ENCODE results near the gene RAD23A.

Gene RAD23A

GRCh38 chr19:12984683-12985048 is 39.0 kb downstream of the RAD23A start:
- no peak for DNase-seq (ENCODE audit: low read depth)

DNA sequence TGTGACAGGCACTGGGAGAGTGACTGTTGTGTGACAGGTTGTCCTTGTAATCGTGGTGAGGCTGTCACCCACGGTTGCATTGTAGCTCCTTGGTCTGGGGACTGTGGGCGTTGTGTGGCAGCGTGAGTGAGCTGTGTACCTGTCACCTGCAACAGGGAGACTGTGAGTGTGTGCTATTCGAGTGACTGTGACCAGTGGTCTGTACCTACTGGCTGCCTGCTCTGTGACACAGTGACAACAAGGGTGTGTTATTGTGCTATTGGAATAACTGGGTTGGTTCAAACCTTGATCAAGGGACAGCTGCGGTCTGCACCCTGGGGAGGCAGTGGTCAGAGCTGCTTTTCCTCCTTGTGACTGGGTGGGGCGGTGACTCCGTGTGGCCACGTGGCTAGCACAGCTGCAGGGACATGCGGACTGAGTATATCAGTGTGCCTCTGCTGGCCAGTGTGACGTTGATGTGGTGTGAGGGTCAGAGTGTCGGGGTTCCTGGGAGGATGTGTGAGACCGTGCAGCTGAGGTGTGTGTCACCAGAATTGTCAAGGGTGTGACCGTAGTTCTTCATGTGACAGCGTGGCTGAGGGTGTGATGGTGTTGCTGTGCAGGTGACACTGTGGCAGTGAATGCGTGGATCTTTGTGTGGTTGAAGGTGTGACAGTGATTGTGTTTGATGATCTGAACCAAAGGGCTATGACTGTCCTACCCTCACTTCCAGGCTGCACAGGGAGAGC is 39.6 kb downstream of the RAD23A start:
- DNase-seq (ENCODE audit: low read depth), result no peak

- DNase-seq (ENCODE audit: low read depth), result no peak
Measured at GRCh38 chr19:12986726-12987125, 41.1 kb downstream of the RAD23A start.

GRCh38 chr19:12987190-12987589 is 41.5 kb downstream of the RAD23A start:
- no peak for DNase-seq (ENCODE audit: low read depth)

DNA sequence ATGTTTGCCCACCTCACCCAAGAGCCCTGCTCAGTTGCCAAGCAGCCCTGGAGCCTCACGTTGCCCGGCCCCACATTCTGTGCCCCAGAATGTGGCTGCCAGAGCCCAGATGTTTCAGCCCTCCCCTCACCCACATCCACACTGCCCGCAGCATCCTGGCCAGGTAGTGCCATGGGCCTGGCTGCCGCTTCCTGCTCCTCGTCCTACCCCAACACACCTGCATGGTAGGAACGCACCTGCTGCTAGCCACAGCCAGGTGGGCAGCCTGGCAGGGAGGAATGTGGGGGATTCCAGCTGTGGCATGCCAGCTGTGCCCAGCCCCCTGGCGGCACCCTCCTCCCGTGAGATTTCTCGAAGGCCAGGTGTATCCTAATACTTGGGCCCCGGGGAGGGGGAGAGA is 42.1 kb downstream of the RAD23A start:
- no peak for DNase-seq (ENCODE audit: low read depth)

- DNase-seq (ENCODE audit: low read depth), result no peak
Measured at GRCh38 chr19:12990431-12990830, 44.8 kb downstream of the RAD23A start.

DNA sequence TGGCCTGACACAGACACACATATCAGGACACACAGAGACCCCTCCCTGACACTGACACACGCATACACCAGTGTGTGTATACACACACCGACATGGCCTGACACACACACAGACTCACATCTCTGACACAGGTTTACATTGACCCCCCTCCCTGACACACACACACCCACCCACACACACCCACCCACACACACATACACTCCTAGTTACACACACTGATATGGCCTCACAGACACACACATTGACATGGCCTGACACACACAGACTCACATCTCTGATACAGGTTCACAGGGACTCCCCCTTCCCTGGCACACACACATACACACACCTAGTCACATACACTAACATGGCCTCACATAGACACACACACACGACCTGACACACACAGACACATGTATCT is 45.2 kb downstream of the RAD23A start:
- DNase-seq (ENCODE audit: low read depth), result no peak

DNA sequence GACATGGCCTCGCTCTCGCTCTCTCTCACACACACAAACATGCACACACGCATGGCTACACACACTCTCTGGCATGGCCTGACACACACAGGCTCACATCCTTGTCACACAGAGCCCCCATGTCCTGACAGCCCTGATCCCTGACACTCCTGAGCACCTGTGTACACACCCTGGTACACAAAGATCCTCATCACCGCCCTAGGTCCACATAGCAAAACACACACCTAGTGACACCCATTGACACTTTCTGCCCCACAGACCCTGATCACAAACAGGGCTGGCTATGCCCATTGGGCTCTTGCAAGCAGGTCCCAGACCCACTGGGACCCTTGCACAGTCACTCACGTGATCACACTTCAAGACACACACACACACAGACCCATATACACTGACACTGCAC is 45.6 kb downstream of the RAD23A start:
- no peak for DNase-seq (ENCODE audit: low read depth)

- DNase-seq (ENCODE audit: low read depth), result no peak
Measured at GRCh38 chr19:12992729-12993128, 47.1 kb downstream of the RAD23A start.

GRCh38 chr19:12993562-12993961 is 47.9 kb downstream of the RAD23A start:
- no peak for DNase-seq (ENCODE audit: low read depth)

DNA sequence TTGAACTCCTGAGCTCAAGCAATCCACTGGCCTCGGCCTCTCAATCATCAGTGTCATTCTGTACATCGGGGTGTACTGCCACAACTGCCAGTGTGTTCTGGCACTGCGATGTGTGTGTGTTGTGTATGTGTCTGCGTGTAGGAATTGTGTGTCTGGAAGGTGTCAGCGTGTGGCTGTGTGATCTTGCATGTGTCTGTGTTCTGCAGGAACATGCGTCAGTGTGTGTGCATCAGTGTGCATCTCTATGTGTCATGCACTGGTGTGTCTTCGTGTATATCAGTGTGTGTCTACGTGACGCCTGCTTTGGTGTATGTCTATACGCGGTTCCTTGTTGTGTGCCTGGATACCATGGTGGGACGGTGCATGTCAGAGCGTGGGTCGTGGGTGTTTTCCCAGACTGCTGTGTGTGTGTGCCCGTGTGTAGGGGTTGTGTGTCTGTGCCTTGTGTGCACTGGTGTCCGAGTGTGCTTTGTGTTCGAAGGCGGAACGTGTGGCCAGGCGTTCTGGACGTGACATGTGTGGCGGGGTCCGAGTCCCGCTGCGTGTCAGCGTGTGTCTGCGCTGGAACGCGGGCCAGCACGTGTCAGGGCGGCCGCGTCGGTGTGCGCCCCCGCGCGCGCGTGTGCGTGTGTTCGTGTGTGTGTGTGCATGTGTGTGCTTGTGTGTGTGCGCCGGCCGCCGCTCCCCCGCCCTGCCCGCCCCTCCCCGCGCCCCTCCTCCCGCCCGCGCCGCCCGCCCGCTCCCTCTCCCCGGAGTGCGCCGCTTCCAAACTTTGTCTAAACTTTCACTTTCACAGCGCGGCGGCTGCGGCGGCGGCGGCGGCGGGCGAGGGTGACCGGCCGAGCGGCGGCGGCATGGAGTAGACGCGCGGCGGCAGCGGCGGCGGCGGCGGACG is 49.3 kb downstream of the RAD23A start, which contains the start of gene NFIX:
NFIX (plus strand) TSS at position 775 of the 895 bp plus-strand sequence. CDS start 363 bp downstream, outside the sequence.
- DNase-seq (ENCODE audit: low read depth), result no peak

GRCh38 chr19:12995596-12996405 is 50.1 kb downstream of the RAD23A start:
- no peak for DNase-seq (ENCODE audit: low read depth)

DNA sequence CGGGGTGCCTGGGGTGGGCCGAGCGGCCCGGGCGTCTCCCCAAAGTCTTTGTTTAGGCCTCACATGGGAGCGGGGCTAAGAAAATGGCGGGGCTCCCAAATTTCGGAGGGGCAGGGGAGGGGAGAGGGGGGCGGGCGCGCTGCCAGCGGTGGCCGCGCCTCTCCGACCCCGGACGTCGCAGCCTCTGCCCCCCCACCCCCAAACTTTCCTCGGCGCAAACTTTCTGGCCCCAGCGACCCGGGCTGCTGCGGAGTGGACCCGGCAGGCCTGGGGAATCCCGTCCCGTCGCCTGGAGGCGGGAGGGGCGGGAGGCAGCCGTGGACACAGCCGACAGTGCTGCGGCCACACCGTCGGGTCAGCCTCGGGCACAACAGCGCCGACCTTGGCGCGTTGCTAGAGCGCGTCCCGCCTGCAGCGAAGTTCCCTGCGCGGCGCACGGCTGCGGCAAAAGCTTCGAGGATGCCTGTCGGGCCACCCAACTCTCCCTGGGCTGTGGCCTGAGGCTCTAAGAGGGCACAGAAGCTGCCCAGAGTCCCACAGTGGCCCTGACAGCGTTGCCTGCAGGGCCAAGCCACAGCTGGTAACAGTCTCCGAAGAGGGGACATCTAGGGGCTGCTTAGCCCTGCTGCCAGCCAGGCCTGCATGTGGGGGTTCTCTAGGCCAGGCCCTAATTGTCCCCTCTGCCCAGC is 50.9 kb downstream of the RAD23A start:
- DNase-seq (ENCODE audit: low read depth), result no peak

DNA sequence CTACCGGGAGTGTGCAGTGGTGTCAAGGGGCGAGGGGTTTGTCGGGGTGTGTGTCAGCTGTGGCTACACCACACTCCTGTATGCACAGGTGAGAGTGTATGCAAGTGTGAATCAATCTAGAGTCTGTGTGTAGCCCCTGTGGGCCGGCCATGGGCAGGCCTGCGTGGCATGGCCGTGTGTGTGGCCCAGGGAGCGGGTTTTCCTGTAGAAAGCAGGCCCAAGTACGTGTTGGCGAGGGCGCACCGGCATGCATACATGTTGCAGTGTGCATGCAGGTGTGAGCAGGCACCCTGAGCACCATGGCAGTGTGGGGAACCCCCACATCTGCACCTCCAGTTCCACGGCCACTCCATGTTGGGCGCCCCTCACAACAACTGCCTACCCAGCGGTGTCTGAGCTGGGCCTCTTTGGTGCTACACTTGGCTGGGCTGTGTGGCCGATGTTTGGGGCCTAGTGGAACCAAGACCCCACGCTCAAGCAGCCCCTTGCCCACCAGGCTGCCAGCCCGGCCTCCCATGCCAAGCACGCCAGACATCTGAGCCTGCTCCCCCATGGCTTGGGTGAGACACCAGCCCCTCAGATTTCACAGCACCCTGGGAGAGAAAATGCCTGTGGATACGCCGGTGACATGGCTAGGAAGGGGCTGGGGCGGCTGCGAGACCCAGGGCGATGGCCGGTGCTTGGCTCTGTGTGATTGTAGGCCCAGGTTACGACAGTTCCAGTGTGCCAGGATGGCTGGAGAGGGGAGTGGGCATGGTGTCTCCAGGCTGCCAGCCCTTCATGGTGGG is 51.7 kb downstream of the RAD23A start:
- no peak for DNase-seq (ENCODE audit: low read depth)

DNA sequence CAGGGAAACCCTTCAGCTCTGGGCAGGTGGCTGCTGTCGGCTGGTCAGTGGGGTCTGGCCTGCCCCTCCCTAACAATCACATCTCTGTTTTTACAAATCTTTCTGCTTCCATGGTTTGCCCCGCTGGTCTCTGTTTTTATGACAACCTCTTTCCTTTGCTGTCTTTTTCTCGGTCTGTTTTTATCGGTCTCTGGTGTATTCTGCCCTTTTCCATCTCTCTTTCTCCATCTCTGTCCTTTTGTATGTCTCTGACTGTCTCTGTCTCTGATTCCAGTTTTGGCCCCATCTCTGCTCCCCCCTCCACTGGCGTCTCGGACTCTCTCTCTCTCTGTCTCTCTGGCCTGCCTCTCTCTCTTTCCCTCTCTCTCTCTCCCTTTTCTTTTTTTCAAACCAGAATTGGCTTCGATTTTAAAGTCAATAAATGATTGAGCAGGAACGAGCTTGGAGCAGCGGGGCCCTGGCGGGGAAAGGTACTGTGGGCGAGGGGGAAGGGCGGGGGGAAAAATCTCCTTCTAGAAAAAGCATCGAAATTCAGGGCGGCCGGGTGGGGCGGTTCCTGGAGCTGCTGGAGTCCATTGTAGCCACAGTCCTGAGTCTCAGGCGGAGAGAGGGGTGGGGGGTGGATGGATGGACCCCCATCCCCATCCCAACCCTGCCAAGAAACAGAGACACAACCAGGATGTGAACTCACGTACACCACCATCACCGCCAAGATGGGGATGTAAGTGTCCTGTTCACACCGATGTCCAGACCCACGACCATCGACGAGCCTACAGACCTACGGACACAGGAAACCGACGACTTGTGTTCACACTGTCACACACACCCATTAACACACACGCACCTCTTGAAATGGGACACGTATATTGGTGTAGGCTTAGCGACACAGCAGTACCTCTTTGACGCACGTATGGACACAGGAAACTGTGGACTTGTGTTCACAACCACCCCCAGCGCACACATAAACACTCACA is 52.6 kb downstream of the RAD23A start:
- no peak for DNase-seq (ENCODE audit: low read depth)

GRCh38 chr19:13001166-13001501 is 55.5 kb downstream of the RAD23A start:
- no peak for DNase-seq (ENCODE audit: low read depth)

GRCh38 chr19:13001502-13002165 is 56.0 kb downstream of the RAD23A start:
- no peak for DNase-seq (ENCODE audit: low read depth)

GRCh38 chr19:13002166-13002898 is 56.7 kb downstream of the RAD23A start:
- DNase-seq (ENCODE audit: low read depth), result no peak

GRCh38 chr19:13003081-13003480 is 57.4 kb downstream of the RAD23A start:
- no peak for DNase-seq (ENCODE audit: low read depth)

Data from non-pigmented ciliary epithelial cell (primary cell).